ENCODE results near the gene PSMB11.

GRCh38 chr14:23077962-23078361 lies 36.0 kb downstream of the PSMB11 start:
- TF ChIP-seq CTCF (IDR thresholded peaks at IDR 0.05 in 4 of 5, conservative IDR thresholded peaks at IDR 0.05 in 1 of 5) (no peak), POLR2A (IDR thresholded peaks at IDR 0.05) (no peak)

All from gastrocnemius medialis (tissue), 4 donors.